Lower leg skin (tissue), 3 donors: ENCODE results near the gene AACS.

Experiments
- POLR2A ChIP-seq, 2 donors: fragments of 450-650 bp; IDR thresholded peaks; one replicate each; pipeline ENCODE4 v1.6.1; 2016 to 2017; ENCODE audit warnings: antibody characterized with exemption in 2 of 2, mild to moderate bottlenecking in 1 of 2, moderate library complexity in 1 of 2
- TF ChIP-seq, protein P1 (sequence below), 3 donors: fragments of 450-650 bp; IDR thresholded peaks; one replicate each; pipeline ENCODE4 v1.5.1; 2016; ENCODE audit warnings: antibody characterized with exemption in 3 of 3, mild to moderate bottlenecking in 3 of 3, moderate library complexity in 2 of 3

GRCh38 chr12:125145196-125145595 is 80.0 kb downstream of the AACS start:
- TF ChIP-seq, protein P1, sequence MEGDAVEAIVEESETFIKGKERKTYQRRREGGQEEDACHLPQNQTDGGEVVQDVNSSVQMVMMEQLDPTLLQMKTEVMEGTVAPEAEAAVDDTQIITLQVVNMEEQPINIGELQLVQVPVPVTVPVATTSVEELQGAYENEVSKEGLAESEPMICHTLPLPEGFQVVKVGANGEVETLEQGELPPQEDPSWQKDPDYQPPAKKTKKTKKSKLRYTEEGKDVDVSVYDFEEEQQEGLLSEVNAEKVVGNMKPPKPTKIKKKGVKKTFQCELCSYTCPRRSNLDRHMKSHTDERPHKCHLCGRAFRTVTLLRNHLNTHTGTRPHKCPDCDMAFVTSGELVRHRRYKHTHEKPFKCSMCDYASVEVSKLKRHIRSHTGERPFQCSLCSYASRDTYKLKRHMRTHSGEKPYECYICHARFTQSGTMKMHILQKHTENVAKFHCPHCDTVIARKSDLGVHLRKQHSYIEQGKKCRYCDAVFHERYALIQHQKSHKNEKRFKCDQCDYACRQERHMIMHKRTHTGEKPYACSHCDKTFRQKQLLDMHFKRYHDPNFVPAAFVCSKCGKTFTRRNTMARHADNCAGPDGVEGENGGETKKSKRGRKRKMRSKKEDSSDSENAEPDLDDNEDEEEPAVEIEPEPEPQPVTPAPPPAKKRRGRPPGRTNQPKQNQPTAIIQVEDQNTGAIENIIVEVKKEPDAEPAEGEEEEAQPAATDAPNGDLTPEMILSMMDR (IDR thresholded peaks at IDR 0.05), result no peak
- no peak for TF ChIP-seq POLR2A (IDR thresholded peaks at IDR 0.05)
